Rectal smooth muscle tissue (tissue), 1 donor: ENCODE results near the gene CDH15.
"Not testable (repeated sequence)": the region's sequence is repeated elsewhere in the genome, so short reads cannot be mapped to it uniquely, and the experiment has no call there.

ENCODE experiments used
- H3K27ac ChIP-seq: one replicate; pipeline ENCODE4 v1.7.0; 2013; ENCODE audit warnings: low read depth, low read length, inconsistent platforms
- H3K27me3 ChIP-seq: one replicate; pipeline ENCODE4 v1.7.0; 2013; ENCODE audit warnings: low read length; ENCODE audit not compliant: control insufficient read depth, insufficient read depth
- H3K36me3 ChIP-seq: one replicate; pipeline ENCODE4 v1.7.0; 2013; ENCODE audit warnings: low read length; ENCODE audit not compliant: control insufficient read depth, insufficient read depth
- H3K4me1 ChIP-seq: one replicate; pipeline ENCODE4 v1.7.0; 2013; ENCODE audit warnings: low read length; ENCODE audit not compliant: control insufficient read depth, insufficient read depth
- H3K4me3 ChIP-seq: one replicate; pipeline ENCODE4 v1.7.0; 2013; ENCODE audit warnings: low read length
- H3K9ac ChIP-seq: one replicate; pipeline ENCODE4 v1.7.0; 2013; ENCODE audit warnings: low read length

CDH15 gene

GRCh38 chr16:89184677-89184932, 13.1 kb downstream of the CDH15 start:
- H3K36me3 ChIP-seq: no peaks in the 10 kb centered on the region
- H3K27me3 ChIP-seq: peaks cover 14% of the 10 kb centered on the region
- no peak overlapping the region for H3K4me3 ChIP-seq
- H3K27ac ChIP-seq: no peak overlapping the region
- no peak overlapping the region for H3K9ac ChIP-seq
- no peaks in the 10 kb centered on the region for H3K4me1 ChIP-seq

- no peaks in the 10 kb centered on the region for H3K4me1 ChIP-seq
- peaks cover 14% of the 10 kb centered on the region for H3K27me3 ChIP-seq
- no peak overlapping the region for H3K27ac ChIP-seq
- H3K36me3 ChIP-seq: no peaks in the 10 kb centered on the region
- no peak overlapping the region for H3K4me3 ChIP-seq
- H3K9ac ChIP-seq: no peak overlapping the region
These were observed 13.6 kb downstream of the CDH15 start for GRCh38 chr16:89184933-89185794.

- not testable (repeated sequence) for H3K9ac ChIP-seq, H3K4me3 ChIP-seq, H3K27ac ChIP-seq, H3K36me3 ChIP-seq, H3K4me1 ChIP-seq
- H3K27me3 ChIP-seq: peaks cover 15% of the 10 kb centered on the region
These were observed 14.5 kb downstream of the CDH15 start for GRCh38 chr16:89185887-89186592.

- peaks cover 17% of the 10 kb centered on the region for H3K27me3 ChIP-seq
- H3K4me3 ChIP-seq, H3K27ac ChIP-seq, H3K36me3 ChIP-seq, H3K4me1 ChIP-seq, H3K9ac ChIP-seq: not testable (repeated sequence)
These were observed 15.1 kb downstream of the CDH15 start for GRCh38 chr16:89186593-89187031.

- Histone ChIP-seq H3K9ac (no peak overlapping the region), H3K4me1 (no peaks in the 10 kb centered on the region), H3K27me3 (peaks cover 17% of the 10 kb centered on the region), H3K4me3 (no peak overlapping the region), H3K36me3 (no peaks in the 10 kb centered on the region), H3K27ac (no peak overlapping the region)
These were observed 15.7 kb downstream of the CDH15 start for GRCh38 chr16:89187032-89187769.

GRCh38 chr16:89187770-89188392, 16.3 kb downstream of the CDH15 start:
- Histone ChIP-seq H3K4me3 (no peak overlapping the region), H3K27ac (no peak overlapping the region), H3K9ac (no peak overlapping the region), H3K36me3 (no peaks in the 10 kb centered on the region), H3K4me1 (no peaks in the 10 kb centered on the region), H3K27me3 (peaks cover 17% of the 10 kb centered on the region)

GRCh38 chr16:89188471-89189357, 17.2 kb downstream of the CDH15 start:
- H3K4me1 ChIP-seq, H3K27ac ChIP-seq, H3K4me3 ChIP-seq, H3K36me3 ChIP-seq, H3K9ac ChIP-seq: not testable (repeated sequence)
- peaks cover 12% of the 10 kb centered on the region for H3K27me3 ChIP-seq

- no peak overlapping the region for H3K27ac ChIP-seq
- peaks cover 6% of the 10 kb centered on the region for H3K27me3 ChIP-seq
- no peaks in the 10 kb centered on the region for H3K4me1 ChIP-seq
- H3K9ac ChIP-seq: no peak overlapping the region
- no peaks in the 10 kb centered on the region for H3K36me3 ChIP-seq
- H3K4me3 ChIP-seq: no peak overlapping the region
These were observed 17.9 kb downstream of the CDH15 start for GRCh38 chr16:89189358-89190025.

- H3K9ac ChIP-seq: no peak overlapping the region
- no peaks in the 10 kb centered on the region for H3K36me3 ChIP-seq
- H3K27me3 ChIP-seq: peaks cover 3% of the 10 kb centered on the region
- H3K4me1 ChIP-seq: no peaks in the 10 kb centered on the region
- no peak overlapping the region for H3K27ac ChIP-seq
- no peak overlapping the region for H3K4me3 ChIP-seq
These were observed 18.8 kb downstream of the CDH15 start for GRCh38 chr16:89190150-89190958.

- H3K9ac ChIP-seq: no peak overlapping the region
- H3K4me1 ChIP-seq: no peaks in the 10 kb centered on the region
- H3K27me3 ChIP-seq: peaks cover 3% of the 10 kb centered on the region
- H3K4me3 ChIP-seq: no peak overlapping the region
- no peak overlapping the region for H3K27ac ChIP-seq
- H3K36me3 ChIP-seq: no peaks in the 10 kb centered on the region
These were observed 19.7 kb downstream of the CDH15 start for GRCh38 chr16:89191033-89191900.
